GM12878 (cell line): ENCODE results near the gene VIL1. TPM values are rescaled to one million over a fixed set of nuclear protein-coding genes. Genes with fewer than 3 reads are reported as not detected.

Source experiments
- ATAC-seq: fragments of 200-7000 bp; cut with Tn5 transposase; 3 replicates; pipeline ENCODE4 v1.9.1; 2020; ENCODE audit warnings: mild to moderate bottlenecking, moderate library complexity
- BruUV-seq: library from RNA; stranded (reverse); fragments of 400-500 nt; replicated peaks from 2 replicates; lab custom pipeline; 2021; lab: Mats Ljungman, UMichigan
- CTCF ChIA-PET: fragments of 300-600 bp; sonication (Branson Sonifier 250); formaldehyde crosslinking; extraction: SDS; loops from one replicate; lab custom pipeline; 2021; ENCODE audit warnings: inconsistent platforms; lab: Yijun Ruan, JAX
- POLR2A ChIA-PET: fragments of 350-600 bp; formaldehyde crosslinking; extraction: SDS; loops from one replicate; lab custom pipeline; 2021; ENCODE audit warnings: inconsistent platforms; lab: Charles Lee
- RAD21 ChIA-PET: fragments of 300-600 bp; sonication (Branson Sonifier 250); formaldehyde crosslinking; loops from one replicate; lab custom pipeline; 2023; ENCODE audit warnings: antibody characterized with exemption; ENCODE audit not compliant: unreplicated experiment; lab: Charles Lee
- SMC1A ChIA-PET: fragments of 300-600 bp; sonication (Branson Sonifier 250); formaldehyde crosslinking; loops from one replicate; lab custom pipeline; 2023; ENCODE audit not compliant: unreplicated experiment, uncharacterized antibody; lab: Charles Lee
- DNase-seq: peaks from one replicate; pipeline ENCODE4 v3.0.0-alpha.2; 2011; ENCODE audit warnings: low read depth, low spot score
- FAIRE-seq: peaks from 3 replicates; lab custom pipeline; 2011; peaks lifted over from hg19 to GRCh38; lab: Jason Lieb, UNC
- H2AFZ ChIP-seq: 2 replicates; pipeline ENCODE4 v1.6.0; 2011; ENCODE audit warnings: low read depth, low read length, control low read depth; ENCODE audit not compliant: control insufficient read depth
- H3K27ac ChIP-seq: 2 replicates; pipeline ENCODE4 v1.5.1; 2011; ENCODE audit warnings: control low read depth; ENCODE audit not compliant: control insufficient read depth, insufficient read depth
- H3K27me3 ChIP-seq, 2 experiments: replicated peaks in 1 of 2; 2 replicates each; pipeline versions ENCODE4 v1.6.0 to v1.6.1; 2011; ENCODE audit warnings: low read length in 1 of 2; ENCODE audit not compliant: control insufficient read depth in 2 of 2, insufficient read depth in 2 of 2
- H3K36me3 ChIP-seq, 2 experiments: 2 replicates each; pipeline ENCODE4 v1.5.1; 2011; ENCODE audit warnings: low read length in 1 of 2; ENCODE audit not compliant: control insufficient read depth in 2 of 2, insufficient read depth in 2 of 2
- H3K4me1 ChIP-seq: 2 replicates; pipeline ENCODE4 v1.6.1; 2011; ENCODE audit warnings: mild to moderate bottlenecking, low read length, moderate library complexity, mixed read lengths; ENCODE audit not compliant: control insufficient read depth, insufficient read depth
- H3K4me2 ChIP-seq: 2 replicates; pipeline ENCODE4 v1.6.0; 2011; ENCODE audit warnings: control low read depth; ENCODE audit not compliant: control insufficient read depth, insufficient read depth
- H3K4me3 ChIP-seq: fragments of 200-600 bp; sonication (generic); 2 replicates; pipeline ENCODE4 v1.5.1; 2016
- H3K79me2 ChIP-seq: 2 replicates; pipeline ENCODE4 v1.6.0; 2011; ENCODE audit warnings: low read length; ENCODE audit not compliant: control insufficient read depth, insufficient read depth
- H3K9ac ChIP-seq: 2 replicates; pipeline ENCODE4 v1.8.0; 2011; ENCODE audit warnings: low read length, control low read depth, mixed read lengths; ENCODE audit not compliant: control insufficient read depth, insufficient read depth
- H3K9me3 ChIP-seq: replicated peaks from 3 replicates; pipeline ENCODE4 v1.5.1; 2011; ENCODE audit warnings: mild to moderate bottlenecking, low read length; ENCODE audit not compliant: control insufficient read depth, insufficient read depth
- H4K20me1 ChIP-seq: 2 replicates; pipeline ENCODE4 v1.6.0; 2011; ENCODE audit not compliant: control insufficient read depth, insufficient read depth
- CHD1 ChIP-seq: IDR thresholded peaks from 2 replicates; pipeline ENCODE4 v1.6.1; 2012; ENCODE audit warnings: low read depth, low read length, improper control_type of control experiment
- ESRRA ChIP-seq: IDR thresholded peaks from 2 replicates; pipeline ENCODE4 v1.6.1; 2012; ENCODE audit warnings: mild to moderate bottlenecking, low read length, improper control_type of control experiment
- IKZF1 ChIP-seq: fragments of 450-650 bp; conservative IDR thresholded peaks from 2 replicates; pipeline ENCODE4 v1.6.1; 2017; ENCODE audit warnings: antibody characterized with exemption, mild to moderate bottlenecking
- NBN ChIP-seq: fragments of 450-650 bp; IDR thresholded peaks from 2 replicates; pipeline ENCODE4 v1.6.1; 2016
- PAX5 ChIP-seq: IDR thresholded peaks from 2 replicates; pipeline ENCODE4 v1.6.1; 2011; ENCODE audit warnings: low read depth, low read length, borderline replicate concordance
- POLR2A ChIP-seq: IDR thresholded peaks from 2 replicates; pipeline ENCODE4 v1.6.1; 2011; ENCODE audit warnings: low read depth, mild to moderate bottlenecking, low read length
- SMAD1 ChIP-seq: fragments of 450-650 bp; IDR thresholded peaks from 2 replicates; pipeline ENCODE4 v1.6.1; 2018; ENCODE audit warnings: mild to moderate bottlenecking, low read depth; ENCODE audit not compliant: partially characterized antibody
- WGBS: methylation state at CpG from one replicate; pipeline ENCODE4 v1.1.6; 2016; ENCODE audit warnings: low lambda C conversion rate; ENCODE audit not compliant: insufficient replicate concordance, insufficient coverage; ENCODE audit errors: missing lambda C conversion rate; 5-methylcytosine and 5-hydroxymethylcytosine counted together
- in situ Hi-C: fragments of 300-500 bp; cut with MboI; formaldehyde crosslinking; loops from 9 replicates; pipeline ENCODE4 v1.14.3; 2018; ENCODE audit warnings: mixed read lengths
- intact Hi-C: fragments of 100-400 bp; cut with micrococcal nuclease; formaldehyde crosslinking; loops from one replicate; pipeline ENCODE4 v1.14.2; 2022; ENCODE audit not compliant: unreplicated experiment
- polyA plus RNA-seq, 11 experiments: library from polyadenylated mRNA; depleted of rRNA in 4 of 11; unstranded in 6 of 11; stranded (reverse) in 5 of 11; fragments of >200 nt; fragmentation: Nextera tagmentation in 4 of 11; fragmentation: Illumina TruSeq in 1 of 11; extraction: Ambion mirVana in 4 of 11; extraction: Trizol in 1 of 11; gene quantifications; 1 replicate in 1 of 11; 2 replicates in 10 of 11; pipeline versions ENCODE4 v1.2.1 to v1.2.3, GENCODE V29; 2011 to 2016; ENCODE audit warnings: inconsistent platforms in 2 of 11, missing spikeins in 2 of 11, low read depth in 1 of 11
- total RNA-seq, 4 experiments: library from RNA; depleted of rRNA in 3 of 4; stranded (reverse); fragments of >200 nt in 3 of 4; fragmentation: Illumina TruSeq in 1 of 4; extraction: Trizol in 1 of 4; gene quantifications; 2 replicates each; pipeline versions ENCODE4 v1.2.1 to v1.2.3, GENCODE V29; 2013 to 2021
- TF ChIP-seq, protein P1 (sequence below): fragments of 450-650 bp; IDR thresholded peaks from 2 replicates; pipeline ENCODE4 v1.6.1; 2016; ENCODE audit warnings: mild to moderate bottlenecking
- TF ChIP-seq, protein P2 (sequence below): fragments of 450-650 bp; formaldehyde crosslinking; IDR thresholded peaks from 2 replicates; pipeline ENCODE4 v1.4.0; 2020; ENCODE audit warnings: mild to moderate bottlenecking, moderate library complexity

Gene VIL1
- total and polyA plus RNA-seq, 10 of the 15 experiments (the other 5 are each of a cell fraction or from before 2014, with no cell fraction given): 0.03 to 1.9 (median 0.33) TPM

DNA sequence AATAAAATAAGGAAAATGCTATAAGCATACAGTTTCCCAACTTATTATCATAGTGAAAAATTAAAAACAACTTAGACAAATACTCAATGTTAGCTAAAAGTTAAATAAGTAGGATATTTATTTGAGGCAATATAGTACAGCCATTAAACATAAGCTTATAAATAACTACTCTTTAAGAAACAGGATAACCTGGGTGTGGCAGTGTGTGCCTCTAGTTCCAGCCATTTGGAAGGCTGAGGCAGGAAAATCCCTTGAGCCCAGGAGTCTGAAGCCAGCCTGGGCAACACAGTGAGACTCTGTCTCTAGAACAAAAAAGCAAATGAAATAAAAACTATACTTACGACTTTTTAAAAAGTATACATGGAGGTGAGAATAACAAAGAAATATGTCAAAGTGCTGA is 39.7 kb downstream of the VIL1 start:
- ChIA-PET CTCF (interaction anchor here (0.7 kb wide), 1 partner anchor 95 kb away, joined by 3 read pairs; no protein-coding TSS in a partner anchor), POLR2A (no interaction called here)

More for the DNA sequence above, 39.7 kb downstream of the VIL1 start:
- no peaks in the 10 kb centered on the region for H3K79me2 ChIP-seq
- no peaks in the 10 kb centered on the region; the same call in 2 of the 3 replicates for H3K9me3 ChIP-seq
- H3K36me3 ChIP-seq: peaks cover 4 to 23% of the 10 kb centered on the region in 2 experiments
- no peak overlapping the region for H3K9ac ChIP-seq
- H2AFZ ChIP-seq: no peak overlapping the region
- no peaks in the 10 kb centered on the region for H3K4me1 ChIP-seq
- H3K4me2 ChIP-seq: no peak overlapping the region
- 100% methylated on average over 1 of the region's 1 CpG for WGBS
- intact Hi-C loops (no loop called here), in situ Hi-C loops (no loop called here)
- H4K20me1 ChIP-seq: no peaks in the 10 kb centered on the region
- BruUV-seq: no TSS peak
- RAD21 ChIA-PET: no interaction called here
- no peak for TF ChIP-seq POLR2A
- no peak for TF ChIP-seq IKZF1
- no peak for TF ChIP-seq PAX5
- TF ChIP-seq CHD1: no peak
- TF ChIP-seq ESRRA: no peak
- TF ChIP-seq, protein P1, sequence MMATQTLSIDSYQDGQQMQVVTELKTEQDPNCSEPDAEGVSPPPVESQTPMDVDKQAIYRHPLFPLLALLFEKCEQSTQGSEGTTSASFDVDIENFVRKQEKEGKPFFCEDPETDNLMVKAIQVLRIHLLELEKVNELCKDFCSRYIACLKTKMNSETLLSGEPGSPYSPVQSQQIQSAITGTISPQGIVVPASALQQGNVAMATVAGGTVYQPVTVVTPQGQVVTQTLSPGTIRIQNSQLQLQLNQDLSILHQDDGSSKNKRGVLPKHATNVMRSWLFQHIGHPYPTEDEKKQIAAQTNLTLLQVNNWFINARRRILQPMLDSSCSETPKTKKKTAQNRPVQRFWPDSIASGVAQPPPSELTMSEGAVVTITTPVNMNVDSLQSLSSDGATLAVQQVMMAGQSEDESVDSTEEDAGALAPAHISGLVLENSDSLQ: no peak
- no peak for TF ChIP-seq SMAD1
- TF ChIP-seq, protein P2, sequence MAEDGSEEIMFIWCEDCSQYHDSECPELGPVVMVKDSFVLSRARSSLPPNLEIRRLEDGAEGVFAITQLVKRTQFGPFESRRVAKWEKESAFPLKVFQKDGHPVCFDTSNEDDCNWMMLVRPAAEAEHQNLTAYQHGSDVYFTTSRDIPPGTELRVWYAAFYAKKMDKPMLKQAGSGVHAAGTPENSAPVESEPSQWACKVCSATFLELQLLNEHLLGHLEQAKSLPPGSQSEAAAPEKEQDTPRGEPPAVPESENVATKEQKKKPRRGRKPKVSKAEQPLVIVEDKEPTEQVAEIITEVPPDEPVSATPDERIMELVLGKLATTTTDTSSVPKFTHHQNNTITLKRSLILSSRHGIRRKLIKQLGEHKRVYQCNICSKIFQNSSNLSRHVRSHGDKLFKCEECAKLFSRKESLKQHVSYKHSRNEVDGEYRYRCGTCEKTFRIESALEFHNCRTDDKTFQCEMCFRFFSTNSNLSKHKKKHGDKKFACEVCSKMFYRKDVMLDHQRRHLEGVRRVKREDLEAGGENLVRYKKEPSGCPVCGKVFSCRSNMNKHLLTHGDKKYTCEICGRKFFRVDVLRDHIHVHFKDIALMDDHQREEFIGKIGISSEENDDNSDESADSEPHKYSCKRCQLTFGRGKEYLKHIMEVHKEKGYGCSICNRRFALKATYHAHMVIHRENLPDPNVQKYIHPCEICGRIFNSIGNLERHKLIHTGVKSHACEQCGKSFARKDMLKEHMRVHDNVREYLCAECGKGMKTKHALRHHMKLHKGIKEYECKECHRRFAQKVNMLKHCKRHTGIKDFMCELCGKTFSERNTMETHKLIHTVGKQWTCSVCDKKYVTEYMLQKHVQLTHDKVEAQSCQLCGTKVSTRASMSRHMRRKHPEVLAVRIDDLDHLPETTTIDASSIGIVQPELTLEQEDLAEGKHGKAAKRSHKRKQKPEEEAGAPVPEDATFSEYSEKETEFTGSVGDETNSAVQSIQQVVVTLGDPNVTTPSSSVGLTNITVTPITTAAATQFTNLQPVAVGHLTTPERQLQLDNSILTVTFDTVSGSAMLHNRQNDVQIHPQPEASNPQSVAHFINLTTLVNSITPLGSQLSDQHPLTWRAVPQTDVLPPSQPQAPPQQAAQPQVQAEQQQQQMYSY (CRISPR knock-in tag): no peak
- TF ChIP-seq NBN: no peak
- no peaks in the 10 kb centered on the region for H3K27me3 ChIP-seq
- FAIRE-seq: no peak
- no peak overlapping the region for H3K27ac ChIP-seq
- no peak for ATAC-seq
- H3K4me3 ChIP-seq: no peak overlapping the region
- SMC1A ChIA-PET: no interaction called here
- DNase-seq: no peak
